NOMO-1 treated with DMSO at 0.1 percent for 48 hours (cell line): Measurements from ENCODE around the gene KLHL12.
"Not testable (repeated sequence)": the region's sequence is repeated elsewhere in the genome, so short reads cannot be mapped to it uniquely, and the experiment has no call there.

Experiments used
- DNase-seq: peaks from one replicate; lab custom pipeline; 2025; ENCODE audit not compliant: unreplicated experiment; lab: John Stamatoyannopoulos, UW

Gene KLHL12

GRCh38 chr1:202952099-202952498, 25.1 kb upstream of the KLHL12 start:
- no peak for DNase-seq

GRCh38 chr1:202951437-202951836, 24.4 kb upstream of the KLHL12 start:
- no peak for DNase-seq

- no peak for DNase-seq
Measured at GRCh38 chr1:202945483-202945882, 18.4 kb upstream of the KLHL12 start.

- no peak for DNase-seq
Measured at GRCh38 chr1:202944438-202944921, 17.4 kb upstream of the KLHL12 start.

GRCh38 chr1:202942426-202942825, 15.4 kb upstream of the KLHL12 start:
- DNase-seq = no peak

- DNase-seq = no peak
Measured at GRCh38 chr1:202941372-202941771, 14.3 kb upstream of the KLHL12 start.

- DNase-seq = no peak
Measured at GRCh38 chr1:202940561-202940960, 13.5 kb upstream of the KLHL12 start.

- no peak for DNase-seq
Measured at GRCh38 chr1:202938287-202938925, 11.4 kb upstream of the KLHL12 start.

- not testable (repeated sequence) for DNase-seq
Measured at GRCh38 chr1:202936409-202936808, 9.4 kb upstream of the KLHL12 start.

- no peak for DNase-seq
Measured at GRCh38 chr1:202935844-202936243, 8.8 kb upstream of the KLHL12 start.

- DNase-seq = no peak
Measured at GRCh38 chr1:202934755-202935154, 7.7 kb upstream of the KLHL12 start.

GRCh38 chr1:202932476-202932875, 5.4 kb upstream of the KLHL12 start:
- no peak for DNase-seq

- no peak for DNase-seq
Measured at GRCh38 chr1:202923533-202923932, 3.5 kb downstream of the KLHL12 start.

GRCh38 chr1:202919615-202920014, 7.4 kb downstream of the KLHL12 start:
- DNase-seq = no peak

- DNase-seq = no peak
Measured at GRCh38 chr1:202915146-202915545, 11.9 kb downstream of the KLHL12 start.

- DNase-seq = not testable (repeated sequence)
Measured at GRCh38 chr1:202912476-202912875, 14.6 kb downstream of the KLHL12 start.

GRCh38 chr1:202909494-202909893, 17.5 kb downstream of the KLHL12 start:
- DNase-seq = no peak

GRCh38 chr1:202908998-202909397, 18.0 kb downstream of the KLHL12 start:
- DNase-seq = no peak

GRCh38 chr1:202905331-202905730, 21.7 kb downstream of the KLHL12 start:
- DNase-seq = no peak

- DNase-seq = not testable (repeated sequence)
Measured at GRCh38 chr1:202903808-202904207, 23.2 kb downstream of the KLHL12 start.

- no peak for DNase-seq
Measured at GRCh38 chr1:202901555-202901954, 25.5 kb downstream of the KLHL12 start.

GRCh38 chr1:202892501-202892900, 34.5 kb downstream of the KLHL12 start:
- no peak for DNase-seq

- no peak for DNase-seq
Measured at GRCh38 chr1:202890392-202890791, 36.6 kb downstream of the KLHL12 start.
